Glutamatergic neuron (in vitro differentiated cells): ENCODE results near the gene MIEF1. TPM values are rescaled to one million over a fixed set of nuclear protein-coding genes. Genes with fewer than 3 reads are reported as not detected.

Experiments used
- DNase-seq: peaks from one replicate; pipeline ENCODE4 v3.0.0; 2022
- H3K27ac Mint-ChIP-seq: one replicate; pipeline ENCODE4 v1.8.0; 2020; ENCODE audit warnings: mild to moderate bottlenecking, mixed read lengths, inconsistent platforms; ENCODE audit not compliant: unreplicated experiment
- H3K27me3 Mint-ChIP-seq: one replicate; pipeline ENCODE4 v1.8.0; 2020; ENCODE audit warnings: mild to moderate bottlenecking, moderate library complexity, mixed read lengths, inconsistent platforms; ENCODE audit not compliant: unreplicated experiment
- H3K36me3 Mint-ChIP-seq: one replicate; pipeline ENCODE4 v1.8.0; 2020; ENCODE audit warnings: mild to moderate bottlenecking, mixed read lengths, inconsistent platforms; ENCODE audit not compliant: unreplicated experiment
- H3K4me1 Mint-ChIP-seq: one replicate; pipeline ENCODE4 v1.8.0; 2020; ENCODE audit warnings: mild to moderate bottlenecking, low read depth, mixed read lengths, inconsistent platforms; ENCODE audit not compliant: unreplicated experiment
- H3K4me3 Mint-ChIP-seq: one replicate; pipeline ENCODE4 v1.8.0; 2020; ENCODE audit warnings: mild to moderate bottlenecking, mixed read lengths, inconsistent platforms; ENCODE audit not compliant: unreplicated experiment
- H3K9me3 Mint-ChIP-seq: one replicate; pipeline ENCODE4 v1.8.0; 2020; ENCODE audit warnings: mild to moderate bottlenecking, moderate library complexity, mixed read lengths, inconsistent platforms; ENCODE audit not compliant: unreplicated experiment
- total RNA-seq: library from RNA; stranded (reverse); fragmentation: NEBNext Ultra II Directional; extraction: Animal tissue kit (Norgen Biotek cat#: 25700); gene quantifications from one replicate; pipeline ENCODE4 v1.2.1, GENCODE V29; 2021; ENCODE audit not compliant: unreplicated experiment
- TF ChIP-seq, protein P1 (sequence below): fragments of 200-600 bp; sonication (generic); IDR thresholded peaks from one replicate; pipeline ENCODE4 v1.5.0; 2021; ENCODE audit not compliant: partially characterized antibody, unreplicated experiment

MIEF1 gene
- total RNA-seq, 1 donor from 2014 or later = 40.0 TPM

DNA sequence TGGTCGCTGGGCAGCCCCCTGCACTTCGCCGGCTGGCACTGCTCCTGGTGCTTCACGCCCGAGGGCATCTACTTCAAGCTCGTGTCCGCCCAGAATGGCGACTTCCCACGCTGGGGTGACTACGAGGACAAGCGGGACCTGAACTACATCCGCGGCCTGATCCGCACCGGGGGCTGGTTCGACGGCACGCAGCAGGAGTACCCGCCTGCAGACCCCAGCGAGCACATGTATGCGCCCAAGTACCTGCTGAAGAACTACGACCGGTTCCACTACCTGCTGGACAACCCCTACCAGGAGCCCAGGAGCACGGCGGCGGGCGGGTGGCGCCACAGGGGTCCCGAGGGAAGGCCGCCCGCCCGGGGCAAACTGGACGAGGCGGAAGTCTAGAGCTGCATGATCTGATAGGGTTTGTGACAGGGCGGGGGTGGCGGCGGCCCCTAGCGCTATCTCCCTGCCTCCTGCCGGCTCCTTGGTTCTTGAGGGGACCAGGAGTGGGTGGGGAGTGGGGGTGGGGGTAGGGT, 13.5 kb upstream of the MIEF1 start:
- Mint-ChIP-seq H3K4me3 (no peak overlapping the region), H3K27ac (no peak overlapping the region), H3K4me1 (peaks cover 6% of the 10 kb centered on the region), H3K9me3 (peaks cover 3% of the 10 kb centered on the region), H3K27me3 (peaks cover 6% of the 10 kb centered on the region), H3K36me3 (no peaks in the 10 kb centered on the region)
- no peak for DNase-seq
- TF ChIP-seq, protein P1, sequence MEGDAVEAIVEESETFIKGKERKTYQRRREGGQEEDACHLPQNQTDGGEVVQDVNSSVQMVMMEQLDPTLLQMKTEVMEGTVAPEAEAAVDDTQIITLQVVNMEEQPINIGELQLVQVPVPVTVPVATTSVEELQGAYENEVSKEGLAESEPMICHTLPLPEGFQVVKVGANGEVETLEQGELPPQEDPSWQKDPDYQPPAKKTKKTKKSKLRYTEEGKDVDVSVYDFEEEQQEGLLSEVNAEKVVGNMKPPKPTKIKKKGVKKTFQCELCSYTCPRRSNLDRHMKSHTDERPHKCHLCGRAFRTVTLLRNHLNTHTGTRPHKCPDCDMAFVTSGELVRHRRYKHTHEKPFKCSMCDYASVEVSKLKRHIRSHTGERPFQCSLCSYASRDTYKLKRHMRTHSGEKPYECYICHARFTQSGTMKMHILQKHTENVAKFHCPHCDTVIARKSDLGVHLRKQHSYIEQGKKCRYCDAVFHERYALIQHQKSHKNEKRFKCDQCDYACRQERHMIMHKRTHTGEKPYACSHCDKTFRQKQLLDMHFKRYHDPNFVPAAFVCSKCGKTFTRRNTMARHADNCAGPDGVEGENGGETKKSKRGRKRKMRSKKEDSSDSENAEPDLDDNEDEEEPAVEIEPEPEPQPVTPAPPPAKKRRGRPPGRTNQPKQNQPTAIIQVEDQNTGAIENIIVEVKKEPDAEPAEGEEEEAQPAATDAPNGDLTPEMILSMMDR = no peak

DNA sequence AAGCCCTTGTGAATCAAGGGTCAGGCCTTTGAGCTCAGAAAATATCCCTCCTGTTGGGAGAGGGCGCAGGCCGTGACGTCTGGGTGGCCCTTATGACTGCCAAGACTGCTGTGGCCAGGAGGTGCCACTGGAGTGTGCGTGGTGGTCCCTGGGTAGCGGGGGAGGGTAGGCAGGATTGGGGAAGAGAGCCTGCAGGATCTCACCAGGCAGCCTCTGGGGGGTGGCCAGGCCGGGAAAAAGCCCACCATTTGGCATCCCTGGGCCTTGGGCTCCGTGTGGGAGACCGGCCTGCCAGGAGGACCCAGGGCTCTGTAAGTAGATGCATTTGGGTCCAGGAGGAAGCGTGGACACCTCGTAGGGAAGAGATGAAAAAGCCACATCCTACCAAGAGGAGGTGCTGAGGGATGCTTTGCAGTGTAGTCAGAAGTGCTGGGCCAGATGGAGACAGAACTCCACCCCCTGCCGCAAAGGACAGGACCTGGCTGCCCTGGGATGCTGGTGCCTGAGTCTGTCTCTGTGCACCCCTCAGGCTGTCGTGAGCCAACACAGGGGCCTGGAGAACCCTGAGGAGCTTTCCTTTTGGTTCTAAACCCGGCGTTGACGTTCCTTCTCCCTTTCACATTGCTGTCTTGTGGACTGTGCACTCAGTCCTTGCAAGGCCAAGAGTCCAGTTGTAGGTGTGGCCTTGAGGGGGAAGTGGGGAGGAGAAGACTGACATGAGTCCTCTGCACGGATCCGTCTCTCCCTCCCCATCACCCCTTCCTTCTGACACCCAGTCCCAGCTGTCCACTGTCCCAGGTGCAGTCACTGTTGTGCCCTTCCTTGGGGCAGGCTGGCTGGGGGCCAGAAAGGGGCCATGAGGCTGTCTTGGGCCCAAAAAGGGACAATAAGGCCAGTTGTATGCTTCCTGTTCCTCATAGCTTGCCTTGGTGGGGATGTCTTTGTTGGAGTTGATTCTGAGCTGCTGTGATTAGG, 12.7 kb upstream of the MIEF1 start:
- Mint-ChIP-seq H3K27ac (peak overlapping the region; percentile 57), H3K36me3 (no peaks in the 10 kb centered on the region), H3K27me3 (peaks cover 6% of the 10 kb centered on the region), H3K4me1 (peaks cover 6% of the 10 kb centered on the region), H3K9me3 (peaks cover 4% of the 10 kb centered on the region), H3K4me3 (peak overlapping the region; percentile 37)
- no peak for DNase-seq
- TF ChIP-seq, protein P1 = no peak

DNA sequence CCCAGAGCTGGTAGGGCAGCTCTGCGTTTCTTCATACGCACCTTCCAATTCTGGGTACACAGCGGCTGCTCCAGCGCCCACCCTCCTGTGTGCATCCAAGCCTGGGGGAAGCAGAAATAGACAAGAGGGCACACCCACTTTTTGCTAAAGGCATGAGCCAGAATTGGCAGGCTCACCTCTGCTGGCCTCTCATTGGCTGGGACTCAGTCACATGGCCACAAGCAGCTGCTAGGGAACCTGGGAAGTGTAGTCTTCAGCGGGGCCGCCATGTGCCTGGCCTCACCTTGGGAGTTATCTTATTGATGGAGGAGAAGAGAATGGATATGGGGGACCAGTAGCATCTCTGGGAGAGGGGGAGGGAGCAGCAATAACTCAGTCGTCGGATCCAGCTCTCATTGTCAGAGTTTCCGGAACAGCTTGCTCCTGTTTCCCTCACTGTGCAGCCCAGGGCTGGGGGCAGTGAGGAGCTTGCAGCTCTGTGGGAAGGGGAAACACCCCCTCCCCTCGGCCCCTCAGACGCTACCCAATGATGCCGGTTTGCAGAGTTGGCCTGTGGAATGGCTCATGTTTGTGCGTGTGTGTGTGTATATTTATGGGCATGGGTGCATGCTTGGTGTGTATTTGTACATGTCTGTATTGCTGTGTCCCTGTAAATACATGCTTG, 11.8 kb upstream of the MIEF1 start:
- Mint-ChIP-seq H3K36me3 (no peaks in the 10 kb centered on the region), H3K27ac (peak overlapping the region; percentile 57), H3K9me3 (peaks cover 8% of the 10 kb centered on the region), H3K4me1 (peaks cover 6% of the 10 kb centered on the region), H3K27me3 (peaks cover 6% of the 10 kb centered on the region), H3K4me3 (peak overlapping the region; percentile 37)
- TF ChIP-seq, protein P1 = no peak
- peak; percentile 77 for DNase-seq

DNA sequence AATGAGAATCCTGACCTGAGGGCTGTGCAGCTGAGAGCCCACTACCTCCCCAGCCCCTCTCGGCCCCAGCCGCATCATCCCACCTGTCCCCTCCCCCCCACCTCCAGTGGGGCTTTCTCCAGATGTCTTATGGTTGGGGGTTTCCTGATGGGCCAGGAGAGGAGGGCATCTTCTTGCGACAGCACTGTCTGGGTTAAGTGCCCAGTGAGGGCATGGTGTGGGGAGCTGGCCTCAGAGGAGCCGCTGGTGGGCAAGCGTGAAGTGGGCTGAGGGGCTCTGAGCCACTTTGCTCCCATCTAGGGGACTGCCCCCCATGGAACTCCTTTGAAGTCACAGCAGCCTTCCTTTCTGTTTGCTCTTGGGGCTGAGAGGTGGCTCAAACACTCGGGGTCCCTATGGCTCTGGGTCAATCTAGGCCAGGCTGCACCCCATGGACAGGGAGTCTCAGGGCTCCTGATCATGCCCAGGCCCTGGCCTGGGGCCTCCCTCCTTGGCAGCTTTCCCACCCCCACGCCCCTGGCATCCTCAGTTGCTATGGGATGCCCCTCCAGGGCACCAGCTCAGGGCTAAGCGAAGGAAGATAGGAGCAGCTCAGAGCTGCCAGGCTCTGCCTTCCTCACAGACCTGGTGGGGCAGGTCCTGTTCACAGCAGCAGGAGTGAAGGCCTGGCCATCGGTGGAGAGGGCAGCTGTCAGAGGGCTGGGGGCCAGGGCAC, 11.0 kb upstream of the MIEF1 start:
- Mint-ChIP-seq H3K27me3 (peaks cover 6% of the 10 kb centered on the region), H3K4me3 (no peak overlapping the region), H3K4me1 (peaks cover 6% of the 10 kb centered on the region), H3K9me3 (peaks cover 8% of the 10 kb centered on the region), H3K36me3 (no peaks in the 10 kb centered on the region), H3K27ac (no peak overlapping the region)
- TF ChIP-seq, protein P1 = no peak
- no peak for DNase-seq
